Left lung (tissue), 10 donors: ENCODE data around the gene DIAPH2. TPM values are rescaled to one million over a fixed set of nuclear protein-coding genes. Genes with fewer than 3 reads are reported as not detected.
A peak's percentile ranks its signal among the peaks of the same experiment; 100 is the strongest.

Source experiments
- ATAC-seq: fragments of 200-7000 bp; cut with Tn5 transposase; one replicate; pipeline ENCODE4 v1.9.1; 2020; ENCODE audit warnings: moderate library complexity
- DNase-seq, 4 donors: peaks; one replicate each; pipeline ENCODE4 v3.0.0-alpha.2; 2013 to 2020
- H3K27ac ChIP-seq, 2 donors: fragments of 200-600 bp; sonication (generic) in 1 of 2; one replicate each; pipeline versions ENCODE4 v1.5.0 to v1.8.0; 2020 to 2021
- H3K27me3 ChIP-seq, 2 donors: fragments of 200-600 bp; sonication (generic) in 1 of 2; one replicate each; pipeline versions ENCODE4 v1.5.0 to v1.8.0; 2020 to 2021
- H3K36me3 ChIP-seq, 2 donors: fragments of 200-600 bp; sonication (generic) in 1 of 2; one replicate each; pipeline versions ENCODE4 v1.5.0 to v1.8.0; 2020 to 2021
- H3K4me1 ChIP-seq, 2 donors: fragments of 200-600 bp; one replicate each; pipeline ENCODE4 v1.8.0; 2021
- H3K4me3 ChIP-seq, 2 donors: fragments of 200-600 bp; sonication (generic) in 1 of 2; one replicate each; pipeline versions ENCODE4 v1.5.0 to v1.8.0; 2020 to 2021; ENCODE audit warnings: mild to moderate bottlenecking in 1 of 2
- H3K9me3 ChIP-seq, 2 donors: fragments of 200-600 bp; sonication (generic) in 1 of 2; one replicate each; pipeline versions ENCODE4 v1.5.0 to v1.8.0; 2020 to 2021
- intact Hi-C, 2 donors: fragments of 100-400 bp; cut with DNase I; formaldehyde crosslinking; loops; one replicate each; pipeline versions ENCODE4 v1.11.2 to v1.14.2; 2022
- polyA plus RNA-seq, 6 donors: library from polyadenylated mRNA; unstranded; fragments of 120-200 nt; gene quantifications; one replicate each; pipeline ENCODE4 v1.2.1, GENCODE V29; 2013; ENCODE audit not compliant: insufficient read length in 6 of 6
- total RNA-seq, 2 donors: library from RNA; stranded (reverse); fragmentation: NEBNext Ultra II Directional; extraction: Animal tissue kit (Norgen Biotek cat#: 25700); gene quantifications; one replicate each; pipeline ENCODE4 v1.2.1, GENCODE V29; 2021
- TF ChIP-seq, protein P1 (sequence below), 2 donors: fragments of 200-600 bp; sonication (generic) in 1 of 2; IDR thresholded peaks; one replicate each; pipeline versions ENCODE4 v1.5.0 to v1.8.0; 2021; ENCODE audit warnings: antibody characterized with exemption in 2 of 2
- donor health status: DM: no; HTN: yes; CAD: no.
- donor health status: DM: no; HTN: no; CAD: no.

DIAPH2 gene
- total and polyA plus RNA-seq, 8 donors, result 14.6 to 34.1 (median 16.4) TPM

DNA sequence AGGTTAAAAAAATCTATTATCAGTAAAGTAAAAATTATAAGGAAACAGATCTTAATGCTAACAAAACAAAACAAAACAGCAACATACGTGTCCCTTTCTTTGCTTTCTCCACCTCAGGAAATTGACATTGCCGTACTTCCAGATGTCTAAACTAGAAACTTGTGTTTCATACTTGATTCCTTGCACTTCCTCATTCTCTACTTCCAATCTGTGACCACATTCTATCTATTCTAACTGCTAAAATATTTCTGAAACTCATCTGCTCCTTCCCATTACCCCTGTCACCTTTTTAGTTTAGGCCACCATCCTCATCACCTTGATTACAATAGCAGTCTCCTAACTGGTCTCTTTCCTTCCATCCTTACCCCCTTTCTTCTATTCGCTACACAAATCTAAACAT lies 176.6 kb downstream of the DIAPH2 start:
- H3K27me3 ChIP-seq, result no peaks in the 10 kb centered on the region
- no peaks in the 10 kb centered on the region for H3K36me3 ChIP-seq
- no peaks in the 10 kb centered on the region for H3K4me1 ChIP-seq
- H3K27ac ChIP-seq, result no peak overlapping the region
- H3K9me3 ChIP-seq, result no peaks in the 10 kb centered on the region
- no peak overlapping the region for H3K4me3 ChIP-seq
- intact Hi-C loops, result no loop called here
- ATAC-seq (no peak), DNase-seq (no peak)
- TF ChIP-seq, protein P1, sequence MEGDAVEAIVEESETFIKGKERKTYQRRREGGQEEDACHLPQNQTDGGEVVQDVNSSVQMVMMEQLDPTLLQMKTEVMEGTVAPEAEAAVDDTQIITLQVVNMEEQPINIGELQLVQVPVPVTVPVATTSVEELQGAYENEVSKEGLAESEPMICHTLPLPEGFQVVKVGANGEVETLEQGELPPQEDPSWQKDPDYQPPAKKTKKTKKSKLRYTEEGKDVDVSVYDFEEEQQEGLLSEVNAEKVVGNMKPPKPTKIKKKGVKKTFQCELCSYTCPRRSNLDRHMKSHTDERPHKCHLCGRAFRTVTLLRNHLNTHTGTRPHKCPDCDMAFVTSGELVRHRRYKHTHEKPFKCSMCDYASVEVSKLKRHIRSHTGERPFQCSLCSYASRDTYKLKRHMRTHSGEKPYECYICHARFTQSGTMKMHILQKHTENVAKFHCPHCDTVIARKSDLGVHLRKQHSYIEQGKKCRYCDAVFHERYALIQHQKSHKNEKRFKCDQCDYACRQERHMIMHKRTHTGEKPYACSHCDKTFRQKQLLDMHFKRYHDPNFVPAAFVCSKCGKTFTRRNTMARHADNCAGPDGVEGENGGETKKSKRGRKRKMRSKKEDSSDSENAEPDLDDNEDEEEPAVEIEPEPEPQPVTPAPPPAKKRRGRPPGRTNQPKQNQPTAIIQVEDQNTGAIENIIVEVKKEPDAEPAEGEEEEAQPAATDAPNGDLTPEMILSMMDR (IDR thresholded peaks at IDR 0.05), result no peak

DNA sequence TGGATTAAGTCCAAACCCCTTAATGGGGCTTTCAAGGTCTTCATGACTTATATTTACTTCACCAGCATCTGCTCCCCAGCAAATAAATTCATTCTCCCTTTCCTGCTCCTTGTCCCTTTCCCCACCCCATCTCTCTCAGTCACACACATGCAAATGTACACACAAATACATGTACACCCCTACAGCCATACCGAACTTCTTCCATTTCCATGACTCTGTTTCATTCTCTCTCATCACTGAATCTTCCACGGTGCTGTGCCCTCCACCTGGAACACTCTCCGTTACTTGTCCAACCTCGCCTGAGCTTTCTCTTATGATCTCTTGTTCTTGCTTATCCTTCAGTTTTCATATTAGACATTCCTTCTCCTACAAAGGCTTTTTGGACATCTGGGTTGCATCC lies 177.0 kb downstream of the DIAPH2 start:
- TF ChIP-seq, protein P1 (IDR thresholded peaks at IDR 0.05), result no peak

DNA sequence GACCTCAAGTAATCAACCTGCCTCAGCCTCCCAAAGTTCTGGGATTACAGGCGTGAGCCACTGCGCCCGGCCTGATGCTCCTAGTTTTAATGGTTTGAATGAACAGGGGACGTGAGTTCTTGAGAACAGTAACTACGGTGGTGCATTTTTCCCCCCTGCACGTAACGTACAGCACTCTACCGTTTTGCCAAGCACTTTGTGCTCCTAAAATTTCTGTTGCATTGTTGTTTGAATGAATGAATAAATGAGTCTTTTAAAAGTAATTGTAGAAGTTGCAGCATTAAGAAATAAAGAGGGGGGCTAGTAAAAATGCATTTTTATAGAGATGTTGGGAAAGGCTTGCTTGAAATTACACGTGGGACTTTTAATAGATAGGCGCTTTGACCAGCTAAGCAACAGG lies 199.0 kb downstream of the DIAPH2 start, which contains the start of gene RPA4:
Gene RPA4 (plus strand): TSS at position 301 of the 400 bp plus-strand sequence. CDS start 403 bp downstream, outside the sequence.
- Histone ChIP-seq H3K9me3 (no peaks in the 10 kb centered on the region), H3K27me3 (no peaks in the 10 kb centered on the region), H3K4me3 (no peak within 1 kb of the TSS), H3K4me1 (no peaks in the 10 kb centered on the region), H3K36me3 (peaks cover 0 to 11% of the 10 kb centered on the region in 2 donors), H3K27ac (no peak within 1 kb of the TSS)
- ATAC-seq (no peak), DNase-seq (no peak)
- TF ChIP-seq, protein P1 (IDR thresholded peaks at IDR 0.05), result no peak
- intact Hi-C loops, result no loop called here

More for the DNA sequence above, 177.0 kb downstream of the DIAPH2 start:
- intact Hi-C loops, result no loop called here
- no peaks in the 10 kb centered on the region for H3K27me3 ChIP-seq
- no peak overlapping the region for H3K4me3 ChIP-seq
- no peak overlapping the region for H3K27ac ChIP-seq
- H3K4me1 ChIP-seq, result no peaks in the 10 kb centered on the region
- H3K36me3 ChIP-seq, result no peaks in the 10 kb centered on the region
- no peak for ATAC-seq
- no peak for DNase-seq
- no peaks in the 10 kb centered on the region for H3K9me3 ChIP-seq

DNA sequence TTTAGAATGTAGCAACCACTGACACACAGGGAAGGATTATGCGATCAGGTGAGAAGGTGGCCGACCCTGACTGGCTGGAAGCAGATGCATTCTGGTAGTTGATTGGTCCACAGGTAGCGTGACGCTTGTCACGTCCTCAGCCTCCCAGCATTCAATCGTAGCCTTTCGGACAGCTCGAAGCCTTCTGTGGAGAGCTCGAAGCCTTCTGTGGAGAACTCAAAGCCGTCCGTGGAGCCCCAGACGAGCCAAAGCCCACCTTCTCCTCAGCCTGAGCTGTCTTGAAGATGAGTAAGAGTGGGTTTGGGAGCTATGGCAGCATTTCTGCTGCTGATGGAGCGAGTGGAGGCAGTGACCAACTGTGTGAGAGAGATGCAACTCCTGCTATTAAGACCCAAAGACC lies 199.4 kb downstream of the DIAPH2 start:
- no peaks in the 10 kb centered on the region for H3K4me1 ChIP-seq
- ATAC-seq (no peak), DNase-seq (no peak)
- H3K9me3 ChIP-seq, result no peaks in the 10 kb centered on the region
- H3K36me3 ChIP-seq, result peaks cover 0 to 11% of the 10 kb centered on the region in 2 donors
- intact Hi-C loops, result no loop called here
- no peak overlapping the region for H3K27ac ChIP-seq
- TF ChIP-seq, protein P1 (IDR thresholded peaks at IDR 0.05), result no peak
- no peaks in the 10 kb centered on the region for H3K27me3 ChIP-seq
- no peak overlapping the region for H3K4me3 ChIP-seq

DNA sequence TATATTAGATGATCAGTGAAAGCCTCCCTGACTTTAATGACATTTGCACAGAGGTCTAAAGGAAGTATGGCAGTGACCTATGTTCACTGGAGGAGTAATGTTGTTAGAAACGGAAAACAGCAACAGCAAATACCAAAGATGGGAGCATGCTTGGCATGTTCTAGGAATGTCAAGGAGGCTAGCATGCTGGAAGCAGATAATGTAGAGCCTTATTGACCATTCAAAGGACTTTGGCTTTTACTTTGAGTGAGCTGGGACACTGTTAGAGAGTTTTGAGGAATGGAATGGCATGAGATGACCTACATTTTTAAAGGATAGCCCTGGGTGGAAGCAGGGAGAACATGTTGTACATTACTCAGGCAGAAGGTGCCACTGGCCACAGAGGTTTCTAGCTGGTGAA lies 205.1 kb downstream of the DIAPH2 start:
- peaks cover 0 to 2% of the 10 kb centered on the region in 2 donors for H3K36me3 ChIP-seq
- H3K27me3 ChIP-seq, result no peaks in the 10 kb centered on the region
- no peaks in the 10 kb centered on the region for H3K4me1 ChIP-seq
- no peak overlapping the region for H3K4me3 ChIP-seq
- H3K9me3 ChIP-seq, result no peaks in the 10 kb centered on the region
- ATAC-seq, result peak; percentile 90
- H3K27ac ChIP-seq, result no peak overlapping the region
- intact Hi-C loops, result no loop called here
- no peak for DNase-seq
- TF ChIP-seq, protein P1 (IDR thresholded peaks at IDR 0.05), result no peak
